Suppressor macrophage treated with lipopolysaccharide for 1 hour (primary cell): ENCODE measurements around the gene CRB1.

Experiments
- DNase-seq, 3 donors: peaks; one replicate each; pipeline ENCODE4 v3.0.0-alpha.2; 2020 to 2022

CRB1 gene

GRCh38 chr1:197268012-197268411 lies at the start of gene CRB1:
CRB1 (plus strand) TSS chr1:197268252; CDS start chr1:197268413, 161 bp downstream.
- no peak for DNase-seq

GRCh38 chr1:197218857-197219256 lies 49.2 kb upstream of the CRB1 start:
- no peak for DNase-seq

- DNase-seq, result no peak
Observed at GRCh38 chr1:197222025-197222685, 45.9 kb upstream of the CRB1 start.

- DNase-seq, result no peak
Observed at GRCh38 chr1:197222780-197223179, 45.3 kb upstream of the CRB1 start.

- no peak for DNase-seq
Observed at GRCh38 chr1:197224160-197224559, 43.9 kb upstream of the CRB1 start.

GRCh38 chr1:197225611-197226010 lies 42.4 kb upstream of the CRB1 start:
- DNase-seq, result no peak

GRCh38 chr1:197234581-197234980 lies 33.5 kb upstream of the CRB1 start:
- no peak for DNase-seq

- no peak for DNase-seq
Observed at GRCh38 chr1:197235355-197235754, 32.7 kb upstream of the CRB1 start.

- no peak for DNase-seq
Observed at GRCh38 chr1:197247465-197247864, 20.6 kb upstream of the CRB1 start.

GRCh38 chr1:197249324-197249723 lies 18.7 kb upstream of the CRB1 start:
- no peak for DNase-seq

GRCh38 chr1:197250616-197251015 lies 17.4 kb upstream of the CRB1 start:
- DNase-seq, result no peak

GRCh38 chr1:197252973-197253372 lies 15.1 kb upstream of the CRB1 start:
- DNase-seq, result no peak

- DNase-seq, result no peak
Observed at GRCh38 chr1:197254866-197255265, 13.2 kb upstream of the CRB1 start.

GRCh38 chr1:197264936-197265567 lies 3.0 kb upstream of the CRB1 start:
- no peak for DNase-seq

- no peak for DNase-seq
Observed at GRCh38 chr1:197269053-197269452, 1.0 kb downstream of the CRB1 start.

GRCh38 chr1:197272791-197273190 lies 4.7 kb downstream of the CRB1 start:
- peak in 2 of 3 donors; percentile 23 to 45 for DNase-seq

GRCh38 chr1:197277166-197277565 lies 9.1 kb downstream of the CRB1 start:
- DNase-seq, result no peak

- DNase-seq, result no peak
Observed at GRCh38 chr1:197284325-197284724, 16.3 kb downstream of the CRB1 start.

GRCh38 chr1:197284966-197285365 lies 16.9 kb downstream of the CRB1 start:
- peak; percentile 31 to 63 (median 58) for DNase-seq

GRCh38 chr1:197285526-197286205 lies 17.6 kb downstream of the CRB1 start:
- DNase-seq, result no peak

GRCh38 chr1:197286634-197287033 lies 18.6 kb downstream of the CRB1 start:
- no peak for DNase-seq

GRCh38 chr1:197287863-197288262 lies 19.8 kb downstream of the CRB1 start:
- no peak for DNase-seq

GRCh38 chr1:197302775-197303174 lies 34.7 kb downstream of the CRB1 start:
- DNase-seq, result no peak

- no peak for DNase-seq
Observed at GRCh38 chr1:197303463-197303862, 35.4 kb downstream of the CRB1 start.
